SW 1271 (cell line): Measurements from ENCODE around the gene HCST.
"Not testable (repeated sequence)": the region's sequence is repeated elsewhere in the genome, so short reads cannot be mapped to it uniquely, and the experiment has no call there.

ENCODE experiments used
- DNase-seq, 2 experiments: peaks; one replicate each; lab custom pipeline; 2025; lab: John Stamatoyannopoulos, UW

The HCST gene

GRCh38 chr19:35879770-35880317, 22.5 kb upstream of the HCST start:
- DNase-seq, result peak in 1 of 2 experiments; percentile 54

- peak in 1 of 2 experiments; percentile 48 for DNase-seq
These were observed 20.1 kb upstream of the HCST start for GRCh38 chr19:35882114-35882832.

GRCh38 chr19:35883882-35884281, 18.4 kb upstream of the HCST start:
- DNase-seq, result no peak

GRCh38 chr19:35885225-35885738, 17.0 kb upstream of the HCST start:
- no peak for DNase-seq

GRCh38 chr19:35885904-35886303, 16.4 kb upstream of the HCST start:
- DNase-seq, result no peak

- DNase-seq, result no peak
These were observed 15.1 kb upstream of the HCST start for GRCh38 chr19:35887197-35887596.

GRCh38 chr19:35888398-35888797, 13.9 kb upstream of the HCST start:
- DNase-seq, result no peak

- DNase-seq, result no peak
These were observed 12.8 kb upstream of the HCST start for GRCh38 chr19:35889370-35890112.

GRCh38 chr19:35890113-35890650, 12.1 kb upstream of the HCST start:
- no peak for DNase-seq

- not testable (repeated sequence) for DNase-seq
These were observed 10.5 kb upstream of the HCST start for GRCh38 chr19:35891819-35892218.

GRCh38 chr19:35894342-35894741, 8.0 kb upstream of the HCST start:
- DNase-seq, result no peak

- DNase-seq, result no peak
These were observed 6.3 kb upstream of the HCST start for GRCh38 chr19:35895911-35896642.

GRCh38 chr19:35896643-35897040, 5.7 kb upstream of the HCST start:
- no peak for DNase-seq

- DNase-seq, result no peak
These were observed 4.5 kb upstream of the HCST start for GRCh38 chr19:35897706-35898451.

- no peak for DNase-seq
These were observed 3.9 kb upstream of the HCST start for GRCh38 chr19:35898499-35898809.

GRCh38 chr19:35899547-35900214, 2.6 kb upstream of the HCST start:
- DNase-seq, result peak; percentile 63 to 67

- DNase-seq, result no peak
These were observed 1.2 kb upstream of the HCST start for GRCh38 chr19:35901055-35901644.

- DNase-seq, result no peak
These were observed 644 bp downstream of the HCST start for GRCh38 chr19:35902870-35903475.

- DNase-seq, result peak; percentile 41 to 53
These were observed 1.3 kb downstream of the HCST start for GRCh38 chr19:35903550-35904179.
